Amniotic epithelial cell (primary cell): Measurements from ENCODE around the gene BCL2.

Experiments
- DNase-seq: peaks from one replicate; pipeline ENCODE4 v3.0.0-alpha.2; 2010; ENCODE audit warnings: low read depth

BCL2 gene

DNA sequence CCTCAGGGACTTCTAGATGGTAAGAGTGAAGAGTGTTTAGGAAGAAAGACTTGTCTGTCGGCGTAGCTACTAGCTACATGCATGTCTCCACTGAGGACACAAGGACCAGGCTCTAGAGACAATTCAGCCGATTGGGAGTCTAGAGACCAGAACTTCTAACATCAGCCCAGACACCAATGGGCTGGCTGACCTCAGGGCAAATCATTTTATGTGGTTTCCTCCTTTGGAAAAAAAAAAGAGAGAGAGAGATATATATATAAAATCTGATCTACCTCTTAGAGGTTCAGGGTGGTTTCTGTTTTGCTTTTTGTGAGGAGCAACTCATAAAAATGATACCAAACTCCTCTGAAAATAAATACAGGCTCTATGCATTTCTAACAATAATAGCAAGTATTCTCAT is 212.8 kb downstream of the BCL2 start:
- DNase-seq: no peak

DNA sequence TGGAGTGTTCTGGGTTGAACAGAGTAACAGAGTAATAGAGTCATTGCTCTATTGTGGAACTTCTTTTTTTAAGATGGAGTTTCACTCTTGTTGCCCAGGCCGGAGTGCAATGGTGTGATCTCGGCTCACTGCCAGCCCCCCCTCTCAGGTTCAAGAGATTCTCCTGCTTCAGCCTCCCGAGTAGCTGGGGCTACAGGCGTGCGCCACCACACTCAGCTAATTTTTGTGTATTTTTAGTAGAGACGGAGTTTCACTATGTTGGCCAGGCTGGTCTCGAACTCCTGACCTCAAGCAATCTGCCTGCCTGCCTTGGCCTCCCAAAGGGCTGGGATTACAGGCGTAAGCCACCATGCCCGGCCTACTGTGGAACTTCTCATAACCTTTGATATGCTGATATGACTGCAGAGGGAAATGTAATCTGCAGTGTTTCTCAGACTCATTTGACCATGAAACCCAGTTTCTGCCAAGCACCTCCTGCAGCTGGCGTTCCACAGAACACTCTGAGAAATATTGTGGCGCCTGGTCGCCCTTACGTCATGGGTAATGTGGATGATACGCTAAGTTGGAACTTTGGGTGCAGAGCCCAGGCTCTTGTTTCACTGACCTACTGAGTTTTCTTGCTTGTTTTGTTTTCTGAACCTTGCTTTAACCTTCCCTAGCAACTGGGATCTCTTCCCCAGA is 213.8 kb downstream of the BCL2 start:
- no peak for DNase-seq

DNA sequence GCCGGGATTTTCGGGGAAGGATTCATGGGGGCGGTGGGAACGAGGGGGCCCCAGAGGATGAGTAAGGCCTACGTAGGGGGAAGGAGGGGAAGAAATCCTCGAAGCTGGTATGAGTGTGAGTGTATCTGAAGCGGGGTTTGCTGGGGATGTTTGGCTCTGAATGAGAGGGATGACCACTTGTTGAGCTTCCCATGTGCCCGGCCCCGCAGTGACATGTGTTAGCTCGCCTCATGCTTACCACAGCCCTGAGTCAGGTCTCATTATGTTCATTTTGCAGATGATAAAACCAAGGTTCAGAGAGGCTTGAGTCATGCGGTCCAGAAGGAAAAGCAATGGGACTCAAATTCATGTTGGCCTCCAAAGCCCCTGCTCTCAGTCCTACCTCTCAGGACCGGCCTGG is 214.7 kb downstream of the BCL2 start:
- no peak for DNase-seq

DNA sequence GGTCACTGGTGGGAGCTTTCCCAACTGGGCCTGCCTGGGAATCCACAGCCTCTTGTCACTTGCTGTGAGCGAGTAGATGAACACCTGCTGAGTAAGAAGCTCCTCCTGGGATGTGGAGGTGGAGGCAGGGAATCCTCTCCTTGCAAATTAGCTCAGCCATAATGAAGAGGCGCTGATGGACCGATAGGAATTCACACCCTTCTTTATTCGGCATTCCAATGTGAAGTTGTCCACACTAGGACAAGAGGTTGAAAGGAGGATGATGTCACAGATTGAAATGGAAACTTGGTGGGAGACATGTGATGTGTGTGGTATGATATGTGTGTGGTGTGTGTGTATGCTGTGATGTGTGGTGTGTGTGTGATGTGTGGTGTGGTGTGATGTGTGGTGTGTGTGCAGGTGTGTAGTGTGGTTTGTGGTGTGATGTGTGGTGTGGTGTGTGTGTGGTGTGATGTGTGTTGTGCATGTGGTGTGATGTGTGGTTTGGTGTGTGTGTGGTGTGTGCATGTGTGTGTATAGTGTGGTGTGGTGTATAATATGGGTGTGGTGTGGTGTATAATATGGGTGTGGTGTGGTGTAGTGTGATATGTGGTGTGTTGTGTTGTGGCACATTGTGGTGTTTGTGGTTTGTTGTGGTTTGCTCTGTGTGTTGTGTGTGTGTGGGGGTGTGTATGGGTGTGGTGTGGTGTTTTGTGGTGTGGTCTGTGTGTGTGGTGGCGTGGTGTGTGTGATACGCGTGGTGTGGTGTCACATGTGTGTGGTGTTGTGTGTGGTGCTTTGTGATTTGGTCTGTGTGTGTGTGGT is 216.4 kb downstream of the BCL2 start:
- no peak for DNase-seq

DNA sequence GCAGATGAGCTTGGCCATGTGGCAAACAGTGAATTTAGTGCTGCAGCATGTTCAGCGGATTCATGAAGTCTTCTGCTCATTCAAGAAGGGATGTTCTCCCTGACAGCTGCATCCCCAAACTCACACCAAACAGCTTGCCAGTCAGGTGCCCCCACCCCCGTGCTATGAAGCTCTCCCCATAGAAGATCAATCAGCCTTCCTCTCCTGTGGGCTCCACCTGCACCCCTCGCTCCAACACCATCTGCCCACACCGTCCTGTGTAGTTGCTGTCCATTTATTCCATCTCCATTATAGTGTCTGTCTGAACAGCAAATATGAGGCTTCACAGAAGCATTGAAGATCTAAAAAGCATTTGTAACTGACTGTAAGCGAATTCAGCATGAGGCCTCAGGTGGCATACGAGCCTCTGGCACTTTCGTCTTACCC is 218.9 kb downstream of the BCL2 start:
- DNase-seq: no peak

DNA sequence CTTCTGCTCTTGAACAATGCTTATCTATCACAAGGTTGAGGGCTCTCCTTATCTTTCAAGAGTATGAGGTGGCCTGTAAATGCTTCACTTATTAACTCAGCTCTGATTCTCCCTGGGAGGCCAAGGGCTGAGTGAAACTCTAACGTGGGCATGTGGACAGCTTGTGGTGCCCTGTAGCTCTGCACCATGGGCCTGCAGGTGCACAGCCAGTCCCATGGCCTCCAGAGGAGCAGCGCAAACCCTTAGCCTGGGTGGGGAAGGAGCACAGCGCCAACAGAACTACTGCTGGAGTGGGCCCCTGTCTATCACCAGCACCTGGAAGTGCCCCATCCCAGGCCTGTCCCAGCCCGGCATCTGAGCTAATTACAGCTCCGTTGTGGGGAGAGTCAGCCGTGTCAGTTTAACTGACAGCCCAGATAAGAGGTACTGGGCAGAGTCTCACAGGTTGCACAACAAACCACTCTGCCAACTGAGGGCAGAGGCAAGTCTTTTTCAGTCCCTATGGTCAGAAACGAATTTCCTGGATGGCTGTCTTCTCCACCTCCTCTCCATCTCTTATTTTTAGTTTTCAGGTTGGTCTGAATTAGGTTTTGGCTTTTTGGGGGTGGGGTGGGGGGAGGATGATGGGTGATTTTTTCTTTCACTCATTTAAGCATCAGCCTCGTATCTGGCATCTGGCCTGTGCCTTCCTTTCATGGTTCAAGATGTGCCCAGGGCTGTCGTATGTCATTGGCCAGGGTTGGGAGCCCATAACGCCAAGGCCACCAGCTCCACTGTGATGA is 219.5 kb downstream of the BCL2 start:
- DNase-seq: peak; percentile 75

DNA sequence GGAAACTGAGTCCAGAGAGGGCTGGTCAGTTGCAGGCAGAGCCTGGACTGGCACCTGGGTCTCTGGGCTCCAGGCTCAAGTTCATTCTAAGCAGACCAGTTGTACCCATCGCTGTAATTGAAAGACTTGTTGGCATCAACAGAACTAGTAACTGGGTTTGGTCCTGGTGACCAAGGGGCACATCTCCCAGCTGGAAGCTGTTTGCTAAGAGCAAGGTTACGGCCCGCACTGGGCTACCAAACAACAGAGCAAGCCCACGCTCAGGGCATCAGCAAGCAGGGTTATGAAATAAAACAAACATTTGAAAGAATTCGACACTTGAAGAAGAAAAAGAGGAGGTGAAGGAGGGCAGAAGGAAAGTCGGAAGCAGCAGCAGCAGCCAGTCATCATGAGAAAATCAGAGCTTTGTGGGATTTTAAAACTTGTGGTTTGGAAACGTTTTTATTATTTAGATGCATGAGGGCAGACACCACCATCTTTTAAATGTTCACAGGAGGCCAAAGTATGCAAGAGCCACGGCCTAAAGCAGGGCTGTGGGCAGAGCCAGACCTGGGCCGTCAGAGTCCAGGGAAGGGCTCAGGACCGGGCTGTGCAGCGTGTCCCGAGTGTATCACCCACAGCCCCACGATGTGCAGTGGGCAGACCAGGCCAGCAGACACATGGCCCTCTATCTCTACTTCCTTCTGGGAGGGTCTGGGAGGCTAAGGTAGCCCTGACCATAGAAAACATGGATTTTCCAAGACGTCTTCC is 220.3 kb downstream of the BCL2 start:
- DNase-seq: peak; percentile 35

DNA sequence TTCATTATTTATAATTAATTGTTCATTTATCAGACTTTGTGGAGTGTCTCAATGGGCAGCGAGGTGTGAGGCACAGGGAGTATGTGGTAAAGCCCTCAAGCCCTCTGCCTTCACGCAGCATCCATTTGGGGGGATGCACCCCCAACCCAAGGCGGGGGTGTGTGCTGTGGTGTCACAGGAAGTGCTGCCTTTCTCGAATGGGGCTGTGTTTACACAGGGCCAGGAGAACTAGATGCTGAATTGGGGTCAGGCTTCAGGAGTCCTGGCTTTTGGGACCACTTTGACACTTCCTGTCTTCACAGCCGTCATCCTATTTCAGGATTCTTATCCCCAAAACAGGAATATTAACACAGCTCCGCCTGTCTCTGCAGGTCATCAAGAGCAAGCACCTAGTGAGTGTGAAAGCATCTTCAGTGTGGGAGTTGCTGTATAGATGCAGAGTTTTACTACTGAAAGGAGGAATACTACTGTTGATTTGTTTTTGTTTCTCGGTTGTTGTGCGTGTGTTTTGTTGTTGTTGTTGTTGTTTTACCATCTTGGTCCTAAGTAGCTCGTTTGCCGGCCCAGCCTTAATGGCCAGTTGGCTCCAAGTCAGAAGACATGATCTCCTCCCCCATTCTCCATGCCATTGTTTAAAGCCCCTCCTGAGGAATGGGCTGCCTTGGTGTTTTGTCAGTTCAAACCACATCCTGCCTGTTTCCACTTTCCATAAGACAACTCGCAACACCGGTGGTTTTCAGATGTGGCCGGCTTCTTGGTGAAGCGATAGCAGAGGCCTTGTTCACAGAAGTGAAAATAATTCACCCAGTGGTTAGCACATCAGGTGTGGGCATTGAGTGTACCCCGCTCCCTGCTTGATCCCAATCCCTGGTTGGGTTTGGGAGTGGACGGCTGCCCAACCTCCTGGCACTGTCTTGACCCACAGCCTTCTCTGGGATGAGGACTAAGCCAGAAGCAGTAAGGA is 221.3 kb downstream of the BCL2 start:
- no peak for DNase-seq

DNA sequence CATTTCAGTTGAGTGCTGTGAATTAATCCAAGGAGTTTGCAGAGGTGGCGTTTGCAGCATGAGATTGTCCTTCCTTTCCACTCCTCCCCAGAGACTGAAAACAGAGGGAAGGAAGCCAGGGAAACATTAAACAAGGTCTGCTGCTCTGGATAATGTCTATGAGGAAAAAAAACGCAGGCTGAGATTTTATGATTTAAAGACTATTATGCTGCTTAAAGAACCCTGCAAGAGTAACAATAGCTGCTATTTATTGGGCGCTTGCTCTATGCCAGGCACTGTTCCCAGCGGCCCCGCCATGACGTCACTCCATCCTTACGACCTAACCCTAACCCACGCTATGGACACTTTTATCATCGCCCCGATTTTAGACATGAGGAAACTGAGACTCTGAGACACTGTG is 222.4 kb downstream of the BCL2 start:
- no peak for DNase-seq

- DNase-seq: no peak
Measured at GRCh38 chr18:63096327-63096874, 223.2 kb downstream of the BCL2 start.

DNA sequence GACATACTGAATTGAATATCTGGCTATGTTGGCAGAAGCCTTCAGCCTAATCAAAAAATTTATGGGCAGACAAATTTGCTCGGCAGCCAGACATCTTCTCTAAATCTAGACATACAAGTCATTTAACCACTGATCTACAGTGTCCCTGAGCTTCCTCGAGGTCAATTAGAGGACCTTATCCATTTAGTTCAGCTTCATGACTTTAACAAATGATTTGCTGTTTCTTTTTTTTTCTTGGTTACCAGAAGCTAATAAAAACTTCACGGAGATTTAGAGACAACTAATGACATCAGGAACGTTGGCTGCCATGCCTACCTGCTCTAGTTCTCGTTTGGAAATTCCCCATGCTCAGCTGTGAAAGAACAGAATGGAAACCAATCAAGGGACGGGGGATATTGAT is 223.8 kb downstream of the BCL2 start:
- no peak for DNase-seq

DNA sequence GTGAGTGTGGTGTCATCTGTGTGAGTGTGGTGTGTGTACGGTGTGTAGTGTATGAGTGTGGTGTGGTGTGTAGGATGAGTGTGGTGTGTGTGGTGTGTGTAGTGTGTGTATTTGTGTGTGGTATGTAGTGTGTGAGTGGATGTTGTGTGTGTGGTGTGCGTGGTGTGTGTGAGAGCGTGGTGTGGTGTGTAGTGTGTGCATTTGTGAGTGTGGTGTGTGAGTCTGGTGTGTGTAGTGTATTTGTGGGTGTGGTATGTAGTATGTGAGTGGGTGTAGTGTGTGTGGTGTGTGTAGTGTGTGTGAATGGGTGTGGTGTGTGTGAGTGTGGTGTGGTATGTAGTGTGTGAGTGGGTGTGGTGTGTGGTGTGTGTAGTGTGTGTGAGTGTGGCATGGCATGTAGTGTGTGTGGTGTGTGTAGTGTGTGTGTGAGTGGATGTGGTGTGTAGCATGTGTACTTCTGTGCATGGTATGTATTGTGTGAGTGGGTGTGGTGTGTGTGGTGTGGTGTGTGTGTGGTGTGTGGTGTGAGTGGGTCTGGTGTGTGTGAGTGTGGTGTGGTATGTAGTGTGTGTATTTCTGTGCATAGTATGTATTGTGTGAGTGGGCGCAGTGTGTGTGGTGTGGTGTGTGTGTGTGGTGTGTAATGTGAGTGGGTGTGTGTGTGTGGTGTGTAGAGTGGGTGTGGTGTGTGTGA is 227.8 kb downstream of the BCL2 start:
- no peak for DNase-seq

GRCh38 chr18:63090334-63090733 is 229.2 kb downstream of the BCL2 start:
- DNase-seq: peak; percentile 11

GRCh38 chr18:63089041-63089440 is 230.5 kb downstream of the BCL2 start:
- no peak for DNase-seq

GRCh38 chr18:63088262-63088661 is 231.3 kb downstream of the BCL2 start:
- DNase-seq: no peak

- DNase-seq: no peak
Measured at GRCh38 chr18:63087421-63088230, 231.9 kb downstream of the BCL2 start.

DNA sequence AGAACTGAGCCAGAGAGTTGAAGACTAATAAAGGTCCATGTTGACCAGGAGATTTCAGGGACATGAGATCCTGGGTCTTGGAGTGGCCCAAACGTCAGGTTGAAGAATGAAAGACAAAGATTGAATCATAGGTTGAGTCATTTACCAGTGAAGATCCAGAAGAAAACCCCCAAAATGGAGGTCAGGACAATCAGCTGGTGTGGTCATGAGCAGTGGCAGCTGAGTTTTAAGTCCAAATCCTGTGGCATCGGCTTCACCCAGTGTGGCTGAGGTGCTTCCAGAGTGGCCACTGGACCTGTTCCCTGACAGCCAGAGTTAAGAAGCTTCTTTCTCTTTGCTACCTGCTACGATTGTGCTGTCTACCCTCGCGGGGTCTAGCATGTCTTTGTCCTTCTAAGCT is 234.0 kb downstream of the BCL2 start:
- no peak for DNase-seq

GRCh38 chr18:63084219-63084618 is 235.3 kb downstream of the BCL2 start:
- no peak for DNase-seq

- peak; percentile 50 for DNase-seq
Measured at GRCh38 chr18:63083555-63083954, 236.0 kb downstream of the BCL2 start.
